GM23248 (cell line): Measurements from ENCODE around the gene C19orf18. TPM values are rescaled to one million over a fixed set of nuclear protein-coding genes. Genes with fewer than 3 reads are reported as not detected.
"Not testable (repeated sequence)": the region's sequence is repeated elsewhere in the genome, so short reads cannot be mapped to it uniquely, and the experiment has no call there.

ENCODE experiments used
- DNase-seq: peaks from one replicate; pipeline ENCODE4 v3.0.0-alpha.2; 2015
- H2AFZ ChIP-seq: fragments of 200-600 bp; sonication (generic); 2 replicates; pipeline ENCODE4 v1.6.1; 2016; ENCODE audit warnings: antibody characterized with exemption
- H3F3A ChIP-seq: fragments of 200-600 bp; sonication (generic); 2 replicates; pipeline ENCODE4 v1.6.1; 2016; ENCODE audit warnings: mild to moderate bottlenecking, antibody characterized with exemption, mixed run types; ENCODE audit not compliant: insufficient read depth
- H3K27ac ChIP-seq: fragments of 200-600 bp; sonication (generic); 2 replicates; pipeline ENCODE4 v1.5.1; 2016; ENCODE audit warnings: mild to moderate bottlenecking
- H3K27me3 ChIP-seq: fragments of 200-600 bp; sonication (generic); replicated peaks from 2 replicates; pipeline ENCODE4 v1.6.1; 2016; ENCODE audit warnings: mild to moderate bottlenecking; ENCODE audit not compliant: insufficient read depth
- H3K36me3 ChIP-seq: fragments of 200-600 bp; sonication (generic); 2 replicates; pipeline ENCODE4 v1.6.1; 2016; ENCODE audit warnings: low read depth, mild to moderate bottlenecking
- H3K4me1 ChIP-seq: fragments of 200-600 bp; sonication (generic); 2 replicates; pipeline ENCODE4 v1.6.1; 2016; ENCODE audit warnings: mild to moderate bottlenecking; ENCODE audit not compliant: insufficient read depth
- H3K4me2 ChIP-seq: fragments of 200-600 bp; sonication (generic); one replicate; pipeline ENCODE4 v1.6.1; 2016; ENCODE audit warnings: mild to moderate bottlenecking; ENCODE audit not compliant: unreplicated experiment
- H3K4me3 ChIP-seq: fragments of 200-600 bp; sonication (generic); 2 replicates; pipeline ENCODE4 v1.5.1; 2016; ENCODE audit warnings: mild to moderate bottlenecking
- H3K79me2 ChIP-seq: fragments of 200-600 bp; sonication (generic); 2 replicates; pipeline ENCODE4 v1.6.1; 2016; ENCODE audit warnings: mild to moderate bottlenecking; ENCODE audit not compliant: insufficient read depth
- H3K9ac ChIP-seq: fragments of 200-600 bp; sonication (generic); 2 replicates; pipeline ENCODE4 v1.6.1; 2016; ENCODE audit warnings: mild to moderate bottlenecking
- H3K9me2 ChIP-seq: fragments of 200-600 bp; sonication (generic); 2 replicates; pipeline ENCODE4 v1.6.1; 2016; ENCODE audit warnings: mixed run types, mild to moderate bottlenecking, moderate library complexity; ENCODE audit not compliant: insufficient read depth
- H3K9me3 ChIP-seq: fragments of 200-600 bp; sonication (generic); one replicate; pipeline ENCODE4 v1.6.1; 2017; ENCODE audit warnings: low read depth
- H4K20me1 ChIP-seq: fragments of 200-600 bp; sonication (generic); 2 replicates; pipeline ENCODE4 v1.6.0; 2016; ENCODE audit not compliant: insufficient read depth
- EZH2 ChIP-seq: fragments of 200-600 bp; sonication (generic); IDR thresholded peaks from 2 replicates; pipeline ENCODE4 v1.6.1; 2018; ENCODE audit warnings: antibody characterized with exemption, mild to moderate bottlenecking; ENCODE audit not compliant: insufficient read depth, poor library complexity, severe bottlenecking
- EZH2phosphoT487 ChIP-seq: fragments of 200-600 bp; sonication (generic); IDR thresholded peaks from 2 replicates; pipeline ENCODE4 v1.6.1; 2018; ENCODE audit warnings: antibody characterized with exemption, moderate library complexity, mild to moderate bottlenecking, low read depth; ENCODE audit not compliant: insufficient read depth
- whole genome bisulfite sequencing, 2 experiments: methylation state at CpG; one replicate each; pipeline ENCODE4 v1.1.6; 2015 to 2017; ENCODE audit warnings: low lambda C conversion rate in 2 of 2, low coverage in 1 of 2; ENCODE audit errors: missing lambda C conversion rate in 2 of 2; 5-methylcytosine and 5-hydroxymethylcytosine counted together
- in situ Hi-C: fragments of 300-500 bp; cut with MboI; formaldehyde crosslinking; loops from 2 replicates; pipeline ENCODE4 v1.15.0; 2020
- polyA plus RNA-seq: library from polyadenylated mRNA; unstranded; fragments of >200 nt; fragmentation: Nextera tagmentation; extraction: Ambion mirVana; gene quantifications from 2 replicates; pipeline ENCODE4 v1.2.1, GENCODE V29; 2016
- total RNA-seq: library from RNA; depleted of rRNA; stranded (reverse); fragments of >200 nt; shearing (Covaris generic); gene quantifications from 2 replicates; pipeline ENCODE4 v1.2.3, GENCODE V29; 2014

Gene C19orf18
- total and polyA plus RNA-seq, 2 experiments from 2014 or later = 1.0 TPM; not detected in 1

DNA sequence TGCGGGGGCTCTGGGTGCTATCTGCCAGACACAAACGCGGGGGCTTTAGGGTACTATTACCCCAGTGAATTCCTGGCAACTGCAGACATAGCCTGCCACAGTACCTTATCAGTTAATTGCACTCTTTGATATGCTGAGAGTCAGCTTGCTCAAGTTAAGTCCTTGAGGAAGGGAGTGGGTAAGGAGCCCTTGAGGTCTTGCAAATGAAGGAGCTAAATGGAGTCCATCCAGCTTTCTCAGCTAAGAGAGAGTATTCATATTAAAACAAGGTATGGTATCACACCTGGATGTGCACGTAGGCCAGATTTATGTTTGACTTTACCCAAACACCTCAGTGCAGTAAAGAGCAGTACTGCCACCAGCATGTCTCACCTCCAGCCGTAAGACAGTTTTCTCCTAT is 39.8 kb upstream of the C19orf18 start:
- Histone ChIP-seq H3K4me3 (no peak overlapping the region), H3K4me1 (no peaks in the 10 kb centered on the region), H3K27me3 (no peaks in the 10 kb centered on the region), H4K20me1 (no peaks in the 10 kb centered on the region), H3K9ac (no peak overlapping the region), H3F3A (peaks cover 3% of the 10 kb centered on the region; the same call in 1 of the 2 replicates), H3K27ac (no peak overlapping the region), H3K4me2 (no peak overlapping the region), H3K9me2 (no peaks in the 10 kb centered on the region), H3K36me3 (no peaks in the 10 kb centered on the region), H3K9me3 (no peaks in the 10 kb centered on the region), H3K79me2 (no peaks in the 10 kb centered on the region), H2AFZ (no peak overlapping the region)
- in situ Hi-C loops = no loop called here
- WGBS, 2 experiments = 1 to 3% methylated on average over 5 of the region's 5 CpGs
- DNase-seq = no peak
- TF ChIP-seq EZH2phosphoT487 (no peak), EZH2 (no peak)

DNA sequence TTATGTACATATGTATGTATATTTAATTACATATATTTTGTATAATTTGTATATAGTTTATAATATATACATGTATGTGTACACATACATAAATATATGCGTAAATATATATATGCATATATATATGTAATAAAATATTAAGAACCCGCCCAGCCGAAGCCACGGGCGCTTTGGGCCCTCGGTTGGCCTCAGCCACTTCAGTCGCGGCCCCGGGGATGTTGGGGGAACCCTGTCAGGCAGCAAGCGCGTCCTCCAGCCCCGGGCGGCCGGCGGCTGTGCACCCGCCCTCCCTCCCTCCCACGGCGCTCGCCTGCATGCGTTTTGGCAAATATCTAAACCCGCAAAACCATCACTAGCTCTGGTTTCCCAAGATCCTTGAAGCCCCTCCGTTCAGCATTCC is 36.2 kb upstream of the C19orf18 start:
- no peaks in the 10 kb centered on the region for H3K4me1 ChIP-seq
- H3K9me3 ChIP-seq = no peaks in the 10 kb centered on the region
- H3F3A ChIP-seq = peaks cover 6% of the 10 kb centered on the region; the same call in 1 of the 2 replicates
- H3K9ac ChIP-seq = no peak overlapping the region
- TF ChIP-seq EZH2 = no peak
- TF ChIP-seq EZH2phosphoT487 = no peak
- H3K4me3 ChIP-seq = no peak overlapping the region
- no peaks in the 10 kb centered on the region for H3K79me2 ChIP-seq
- in situ Hi-C loops = no loop called here
- H3K9me2 ChIP-seq = no peaks in the 10 kb centered on the region
- H2AFZ ChIP-seq = no peak overlapping the region
- H3K27me3 ChIP-seq = no peaks in the 10 kb centered on the region
- H3K36me3 ChIP-seq = peaks cover 20% of the 10 kb centered on the region
- 65 to 74% methylated on average over 12 to 22 of the region's 22 CpGs for WGBS, 2 experiments
- DNase-seq = no peak
- H3K4me2 ChIP-seq = no peak overlapping the region
- H4K20me1 ChIP-seq = no peaks in the 10 kb centered on the region
- H3K27ac ChIP-seq = no peak overlapping the region

DNA sequence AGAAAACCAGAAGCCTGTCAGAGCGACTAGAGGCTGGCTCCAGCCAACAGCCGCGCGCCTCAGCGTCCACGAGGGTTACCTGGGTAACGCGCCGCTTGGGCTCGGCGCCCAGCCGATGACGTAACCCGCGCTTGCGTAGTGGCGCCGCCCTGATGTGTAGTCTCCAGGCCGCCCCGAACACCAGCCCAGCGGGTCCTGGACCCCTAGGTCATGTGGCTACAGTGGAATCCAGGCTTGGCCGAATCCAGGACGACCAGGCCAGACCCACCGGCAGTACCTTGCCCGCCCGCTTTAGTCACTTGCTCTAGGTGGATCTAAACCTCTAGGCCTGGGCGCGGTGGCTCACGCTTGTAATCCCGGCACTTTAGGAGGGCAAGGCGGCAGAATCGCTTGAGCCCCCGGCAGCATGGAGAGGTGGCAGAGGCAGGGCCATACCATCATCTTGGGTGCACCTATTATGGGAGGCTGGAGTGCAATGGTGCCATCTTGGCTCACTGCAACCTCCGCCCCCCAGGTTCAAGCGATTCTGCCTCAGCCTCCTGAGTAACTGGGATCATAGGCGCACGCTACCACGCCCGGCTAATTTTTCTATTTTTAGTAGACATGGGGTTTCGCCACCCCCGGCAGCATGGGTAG is 35.5 kb upstream of the C19orf18 start:
- Histone ChIP-seq H3K9me2 (no peaks in the 10 kb centered on the region), H3K4me3 (peak overlapping the region; percentile 73), H3K9me3 (no peaks in the 10 kb centered on the region), H4K20me1 (no peaks in the 10 kb centered on the region), H3K4me1 (no peaks in the 10 kb centered on the region), H3K79me2 (peaks cover 5% of the 10 kb centered on the region), H3K9ac (peak overlapping the region; percentile 76), H3K36me3 (peaks cover 26% of the 10 kb centered on the region), H3K27ac (peak overlapping the region; percentile 68), H3K4me2 (peak overlapping the region; percentile 84), H3F3A (peaks cover 6% of the 10 kb centered on the region; the same call in 1 of the 2 replicates), H2AFZ (peak overlapping the region; percentile 83), H3K27me3 (no peaks in the 10 kb centered on the region)
- in situ Hi-C loops = no loop called here
- WGBS, 2 experiments = 14 to 15% methylated on average over 41 of the region's 41 CpGs
- no peak for TF ChIP-seq EZH2
- no peak for TF ChIP-seq EZH2phosphoT487
- DNase-seq = peak; percentile 89

DNA sequence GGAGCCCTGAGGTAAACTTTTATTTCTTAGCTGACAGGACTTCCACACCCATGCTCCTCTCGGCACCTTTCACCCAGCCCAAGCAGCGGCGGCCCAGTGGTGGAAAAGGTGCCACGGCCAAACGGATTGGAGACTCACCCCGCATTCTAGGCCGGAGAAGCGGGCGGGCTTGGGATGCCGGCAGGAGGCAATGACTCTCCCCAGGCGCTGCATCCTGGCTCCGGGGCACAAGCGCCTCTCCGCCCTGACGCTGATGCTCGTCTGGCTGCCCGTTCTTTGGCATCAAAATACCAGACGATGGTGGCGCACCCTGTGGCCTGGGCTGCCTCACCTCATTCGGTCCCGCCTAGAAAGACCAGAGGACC is 34.9 kb upstream of the C19orf18 start:
- TF ChIP-seq EZH2phosphoT487 = no peak
- no peak for TF ChIP-seq EZH2
- Histone ChIP-seq H3K9ac (peak overlapping the region; percentile 76), H3F3A (peaks cover 6% of the 10 kb centered on the region; the same call in 1 of the 2 replicates), H4K20me1 (no peaks in the 10 kb centered on the region), H3K36me3 (peaks cover 31% of the 10 kb centered on the region), H3K4me1 (no peaks in the 10 kb centered on the region), H3K4me3 (peak overlapping the region; percentile 73), H3K9me2 (no peaks in the 10 kb centered on the region), H3K79me2 (peaks cover 8% of the 10 kb centered on the region), H3K27ac (peak overlapping the region; percentile 68), H3K4me2 (peak overlapping the region; percentile 84), H2AFZ (peak overlapping the region; percentile 83), H3K27me3 (no peaks in the 10 kb centered on the region), H3K9me3 (no peaks in the 10 kb centered on the region)
- DNase-seq = no peak
- in situ Hi-C loops = no loop called here
- WGBS, 2 experiments = 2 to 4% methylated on average over 18 to 21 of the region's 21 CpGs

DNA sequence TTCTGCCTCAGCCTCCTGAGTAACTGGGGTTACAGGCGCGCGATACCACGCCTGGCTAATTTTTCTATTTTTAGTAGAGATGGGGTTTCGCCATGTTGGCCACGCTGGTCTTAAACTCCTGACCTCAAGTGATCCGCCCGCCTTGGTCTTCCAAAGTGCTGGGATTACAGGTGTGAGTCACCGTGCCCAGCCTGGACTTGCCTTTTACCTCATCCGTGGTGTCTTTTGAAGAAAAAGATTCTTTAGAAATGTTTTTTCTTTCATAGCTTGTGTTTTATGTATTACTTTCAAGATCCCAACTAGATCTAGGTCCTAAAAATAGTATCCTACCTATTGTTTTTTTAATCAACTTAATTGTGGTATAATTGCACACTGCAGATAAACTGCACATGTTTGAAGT is 34.5 kb upstream of the C19orf18 start:
- peak overlapping the region; percentile 68 for H3K27ac ChIP-seq
- in situ Hi-C loops, H4K20me1 ChIP-seq, H3K9me2 ChIP-seq, H3K4me1 ChIP-seq, H3F3A ChIP-seq, H3K9me3 ChIP-seq, H3K27me3 ChIP-seq: not testable (repeated sequence)
- 60% methylated on average over 10 of the region's 10 CpGs for WGBS, 2 experiments
- peak overlapping the region; percentile 83; the same call in 1 of the 2 replicates for H2AFZ ChIP-seq
- DNase-seq = peak; percentile 16
- peak overlapping the region; percentile 73 for H3K4me3 ChIP-seq
- H3K79me2 ChIP-seq = peaks cover 12% of the 10 kb centered on the region
- peaks cover 35% of the 10 kb centered on the region for H3K36me3 ChIP-seq
- peak overlapping the region; percentile 76 for H3K9ac ChIP-seq
- peak overlapping the region; percentile 84 for H3K4me2 ChIP-seq
